GM19035 (cell line): ENCODE measurements around the gene CD44.
A peak's percentile ranks its signal among the peaks of the same experiment; 100 is the strongest.

ENCODE experiments used
- ATAC-seq: cut with Tn5 transposase; IDR thresholded peaks from one replicate; pipeline ENCODE4 v1.9.1; 2021; ENCODE audit not compliant: unreplicated experiment

CD44 gene

GRCh38 chr11:35173616-35174566 lies 34.9 kb downstream of the CD44 start:
- ATAC-seq = no peak

GRCh38 chr11:35174666-35175065 lies 35.7 kb downstream of the CD44 start:
- no peak for ATAC-seq

GRCh38 chr11:35177370-35177769 lies 38.4 kb downstream of the CD44 start:
- ATAC-seq = no peak

GRCh38 chr11:35178067-35178805 lies 39.3 kb downstream of the CD44 start:
- ATAC-seq = no peak

- ATAC-seq = no peak
Measured at GRCh38 chr11:35178873-35179272, 39.9 kb downstream of the CD44 start.

GRCh38 chr11:35179466-35180135 lies 40.6 kb downstream of the CD44 start:
- ATAC-seq = no peak

GRCh38 chr11:35180317-35181233 lies 41.6 kb downstream of the CD44 start:
- no peak for ATAC-seq

GRCh38 chr11:35182317-35182939 lies 43.5 kb downstream of the CD44 start:
- ATAC-seq = peak; percentile 71

GRCh38 chr11:35183326-35183925 lies 44.5 kb downstream of the CD44 start:
- ATAC-seq = no peak

- no peak for ATAC-seq
Measured at GRCh38 chr11:35185696-35186095, 46.7 kb downstream of the CD44 start.

GRCh38 chr11:35187996-35188395 lies 49.0 kb downstream of the CD44 start:
- ATAC-seq = no peak

GRCh38 chr11:35190804-35191348 lies 51.9 kb downstream of the CD44 start:
- no peak for ATAC-seq

GRCh38 chr11:35192347-35192746 lies 53.4 kb downstream of the CD44 start:
- ATAC-seq = no peak

- no peak for ATAC-seq
Measured at GRCh38 chr11:35193767-35194166, 54.8 kb downstream of the CD44 start.

GRCh38 chr11:35197292-35197691 lies 58.3 kb downstream of the CD44 start:
- ATAC-seq = no peak

GRCh38 chr11:35200811-35201341 lies 61.9 kb downstream of the CD44 start:
- no peak for ATAC-seq

GRCh38 chr11:35204614-35205013 lies 65.6 kb downstream of the CD44 start:
- no peak for ATAC-seq

GRCh38 chr11:35206616-35207015 lies 67.6 kb downstream of the CD44 start:
- no peak for ATAC-seq
